Brain microvascular endothelial cell (primary cell): ENCODE measurements around the gene ADAMTS14.

Source experiments
- DNase-seq: peaks from one replicate; pipeline ENCODE4 v3.0.0-alpha.2; 2020
- H3K27ac ChIP-seq: fragments of 250-450 bp; sonication (Bioruptor Pico); 2 replicates; pipeline ENCODE4 v1.5.1; 2020; ENCODE audit warnings: mild to moderate bottlenecking, moderate library complexity
- H3K27me3 ChIP-seq: fragments of 250-450 bp; sonication (Bioruptor Pico); replicated peaks from 2 replicates; pipeline ENCODE4 v1.5.1; 2020; ENCODE audit warnings: mild to moderate bottlenecking
- H3K36me3 ChIP-seq: fragments of 250-450 bp; sonication (Bioruptor Pico); replicated peaks from 2 replicates; pipeline ENCODE4 v1.5.1; 2020; ENCODE audit warnings: mild to moderate bottlenecking
- H3K4me3 ChIP-seq: 2 replicates; pipeline ENCODE4 v1.5.1; 2011; ENCODE audit warnings: low read depth, mild to moderate bottlenecking, control low read depth, low read length, moderate library complexity
- CTCF ChIP-seq: IDR thresholded peaks from 2 replicates; pipeline ENCODE4 v1.5.1; 2011; ENCODE audit warnings: low read depth, mild to moderate bottlenecking, moderate library complexity, low read length, control low read depth, inconsistent platforms; ENCODE audit errors: missing control alignments
- in situ Hi-C: cut with HindIII; loops from 2 replicates; pipeline ENCODE4 v1.10.0; 2017; ENCODE audit warnings: low sequenced_read_pairs, low pct_ligation_motif_present

The ADAMTS14 gene

GRCh38 chr10:70691611-70692010 lies 19.3 kb downstream of the ADAMTS14 start:
- Histone ChIP-seq H3K27ac (no peak overlapping the region), H3K36me3 (no peaks in the 10 kb centered on the region), H3K27me3 (no peaks in the 10 kb centered on the region), H3K4me3 (no peak overlapping the region)
- in situ Hi-C loops, result no loop called here
- TF ChIP-seq CTCF, result no peak
- DNase-seq, result no peak

- Histone ChIP-seq H3K4me3 (no peak overlapping the region), H3K36me3 (no peaks in the 10 kb centered on the region), H3K27me3 (no peaks in the 10 kb centered on the region), H3K27ac (no peak overlapping the region)
- TF ChIP-seq CTCF, result no peak
- no peak for DNase-seq
- in situ Hi-C loops, result no loop called here
Observed at GRCh38 chr10:70692043-70692603, 19.8 kb downstream of the ADAMTS14 start.

- Histone ChIP-seq H3K27me3 (no peaks in the 10 kb centered on the region), H3K27ac (no peak overlapping the region), H3K4me3 (no peak overlapping the region), H3K36me3 (no peaks in the 10 kb centered on the region)
- in situ Hi-C loops, result no loop called here
- TF ChIP-seq CTCF, result no peak
- DNase-seq, result no peak
Observed at GRCh38 chr10:70693619-70694335, 21.5 kb downstream of the ADAMTS14 start.

- no peak for TF ChIP-seq CTCF
- Histone ChIP-seq H3K27ac (no peak overlapping the region), H3K27me3 (no peaks in the 10 kb centered on the region), H3K4me3 (no peak overlapping the region), H3K36me3 (no peaks in the 10 kb centered on the region)
- DNase-seq, result no peak
- in situ Hi-C loops, result no loop called here
Observed at GRCh38 chr10:70694418-70695141, 22.3 kb downstream of the ADAMTS14 start.

GRCh38 chr10:70695241-70696030 lies 23.1 kb downstream of the ADAMTS14 start:
- no peaks in the 10 kb centered on the region for H3K36me3 ChIP-seq
- no peaks in the 10 kb centered on the region for H3K27me3 ChIP-seq
- no peak for DNase-seq
- no peak for TF ChIP-seq CTCF
- in situ Hi-C loops, result no loop called here
- H3K4me3 ChIP-seq, result no peak overlapping the region
- H3K27ac ChIP-seq, result no peak overlapping the region
